Amygdala (tissue), 56 donors: ENCODE measurements around the gene PCDH17.

ENCODE experiments used
- DNase-seq, 56 donors: peaks; one replicate each; lab custom pipeline; 2025; lab: John Stamatoyannopoulos, UW

PCDH17 gene

DNA sequence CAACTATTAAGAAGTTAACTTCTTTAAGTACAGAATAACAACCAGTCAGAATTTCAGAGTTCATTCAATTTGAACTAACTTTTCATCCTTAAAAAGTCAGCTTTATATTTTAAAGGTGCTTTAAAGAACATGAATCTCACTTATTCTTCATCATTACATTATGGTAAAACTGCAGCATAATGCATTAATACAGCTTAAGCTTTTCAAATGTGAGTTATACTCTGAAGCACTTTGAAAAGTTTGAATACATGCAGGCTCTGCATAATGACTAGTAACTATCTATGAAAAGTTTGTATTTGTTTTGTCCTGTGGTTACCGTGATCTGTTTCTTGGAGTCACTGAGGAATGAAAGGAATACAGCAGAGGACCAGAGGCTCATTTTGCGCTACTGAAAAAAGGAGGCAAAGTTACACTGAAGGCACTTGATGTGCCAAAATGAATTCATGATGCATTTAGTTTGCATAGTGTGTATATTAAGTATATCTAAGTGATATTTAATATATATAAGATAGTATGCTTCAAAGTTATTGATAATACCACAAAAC is 4.1 kb downstream of the PCDH17 start:
- DNase-seq, result no peak

DNA sequence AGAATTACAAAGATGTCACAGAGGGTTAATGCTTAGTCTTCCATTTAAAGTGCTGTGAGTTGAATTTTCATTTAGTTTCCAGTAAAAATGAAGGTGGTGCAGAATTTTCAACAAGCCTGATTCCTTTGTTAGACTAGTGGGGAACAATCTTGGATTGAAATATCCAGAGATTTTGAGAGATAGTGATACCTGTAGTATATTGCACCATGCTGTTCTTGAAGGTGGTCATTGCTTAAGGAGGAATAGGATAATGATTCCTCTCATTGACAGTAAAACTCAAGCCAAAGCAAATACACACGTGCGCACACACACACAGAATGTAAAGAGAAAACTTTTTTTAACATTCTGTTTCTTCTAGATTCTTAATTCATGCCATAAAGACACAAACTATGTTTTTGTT is 5.3 kb downstream of the PCDH17 start:
- DNase-seq, result no peak

DNA sequence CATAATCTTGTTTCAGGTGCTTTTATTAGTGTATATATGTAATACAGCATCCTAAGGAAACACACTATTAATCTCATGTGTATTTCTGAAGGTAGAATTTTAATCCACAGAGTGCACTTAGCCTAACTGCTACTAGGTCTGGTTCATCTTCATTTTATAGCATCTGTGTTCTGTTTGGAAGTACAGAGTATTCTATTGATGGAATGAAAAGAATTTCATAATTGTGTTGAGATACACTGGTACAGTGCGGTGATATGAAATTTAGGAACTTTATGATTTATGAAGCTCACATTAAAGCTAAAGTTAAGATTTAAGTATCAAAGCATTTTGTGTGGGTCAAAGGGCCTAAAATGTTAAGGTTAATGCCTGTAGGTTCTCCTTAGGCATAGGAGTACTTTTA is 6.0 kb downstream of the PCDH17 start:
- DNase-seq, result no peak

DNA sequence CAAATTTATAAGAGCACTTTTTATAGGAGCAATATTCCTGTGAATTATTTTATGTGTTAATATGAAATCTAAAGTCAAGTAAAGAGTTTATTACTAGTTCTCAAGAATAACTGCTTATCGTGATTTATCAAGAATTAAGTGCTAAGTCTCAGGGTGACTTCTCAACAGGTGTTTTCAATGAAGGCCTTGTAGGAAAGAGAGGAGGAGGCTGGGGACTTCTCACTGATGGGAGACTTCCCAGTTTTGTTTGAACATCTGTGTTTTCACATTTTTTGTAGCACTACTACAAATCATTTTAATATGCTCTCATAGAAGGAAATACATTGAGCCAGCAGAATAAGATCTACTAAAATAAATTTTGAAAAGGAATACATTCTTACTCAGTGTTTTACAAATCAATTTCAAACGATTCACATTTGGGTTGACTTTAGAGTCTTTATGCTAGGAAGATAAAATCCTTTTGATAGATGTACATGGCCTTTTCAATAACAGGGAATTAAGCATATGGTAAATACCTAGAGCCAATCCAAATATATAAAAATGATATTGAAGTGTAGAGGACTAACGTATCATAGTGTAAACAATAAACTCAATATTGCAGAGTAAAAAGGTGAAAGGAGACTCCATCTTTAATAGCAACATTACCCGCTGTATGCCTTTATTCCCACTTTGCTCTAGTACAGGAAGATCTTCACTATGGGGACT is 6.8 kb downstream of the PCDH17 start:
- DNase-seq, result no peak

DNA sequence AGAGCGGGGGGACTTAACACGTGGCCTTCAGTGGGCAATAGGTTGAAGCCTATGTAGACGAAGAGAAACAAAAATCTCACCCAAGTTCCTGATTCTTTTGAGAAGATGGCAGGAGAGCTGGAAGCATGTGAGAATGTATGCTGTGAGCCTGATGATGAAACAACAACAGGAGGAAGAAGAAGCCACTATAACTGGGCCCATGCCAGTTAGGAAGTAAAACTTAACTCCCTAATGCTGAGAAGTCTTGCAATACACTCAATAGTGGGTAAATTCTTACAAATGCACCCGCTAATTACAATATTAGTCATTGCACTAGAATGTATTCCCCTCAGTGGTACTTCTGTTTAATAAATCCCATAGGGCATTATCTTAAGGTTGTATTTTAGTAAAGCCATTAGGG is 9.1 kb downstream of the PCDH17 start:
- no peak for DNase-seq

DNA sequence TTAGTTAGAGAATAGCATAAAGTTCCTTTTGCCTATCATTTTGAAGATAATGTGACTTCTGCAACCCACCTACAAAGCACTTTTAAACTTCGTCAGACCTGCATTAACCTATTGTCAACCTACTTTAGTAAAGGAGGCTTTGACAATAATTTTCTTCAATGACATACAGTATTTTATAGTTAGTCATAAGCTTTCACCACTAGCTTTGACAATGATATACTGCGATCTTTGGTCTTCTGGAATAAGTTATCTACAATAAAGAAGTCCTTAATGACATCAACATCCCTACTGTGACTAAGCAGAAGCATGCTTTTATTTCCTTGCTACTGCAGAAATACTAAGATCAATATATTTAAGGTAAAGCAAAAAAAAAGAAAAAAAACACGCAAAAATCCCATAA is 9.5 kb downstream of the PCDH17 start:
- DNase-seq, result no peak

DNA sequence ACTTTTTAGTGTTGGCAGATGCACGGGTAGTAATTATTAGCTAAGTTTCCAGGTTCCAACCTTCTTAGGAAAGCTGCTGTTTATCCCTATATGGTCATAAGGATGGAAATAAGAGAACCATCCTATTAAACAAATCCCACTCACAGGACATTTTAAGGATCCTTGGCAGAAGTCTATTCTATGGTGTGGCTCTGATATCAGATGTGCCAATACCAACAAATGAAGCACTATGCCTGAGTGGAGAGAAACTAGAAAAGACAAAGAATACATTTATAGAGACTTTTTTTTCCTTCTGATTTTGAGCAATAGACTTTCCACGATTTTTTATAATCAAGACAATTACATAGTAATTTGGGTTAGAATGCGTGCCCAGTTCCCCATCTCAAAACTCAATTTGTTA is 12.6 kb downstream of the PCDH17 start:
- no peak for DNase-seq

DNA sequence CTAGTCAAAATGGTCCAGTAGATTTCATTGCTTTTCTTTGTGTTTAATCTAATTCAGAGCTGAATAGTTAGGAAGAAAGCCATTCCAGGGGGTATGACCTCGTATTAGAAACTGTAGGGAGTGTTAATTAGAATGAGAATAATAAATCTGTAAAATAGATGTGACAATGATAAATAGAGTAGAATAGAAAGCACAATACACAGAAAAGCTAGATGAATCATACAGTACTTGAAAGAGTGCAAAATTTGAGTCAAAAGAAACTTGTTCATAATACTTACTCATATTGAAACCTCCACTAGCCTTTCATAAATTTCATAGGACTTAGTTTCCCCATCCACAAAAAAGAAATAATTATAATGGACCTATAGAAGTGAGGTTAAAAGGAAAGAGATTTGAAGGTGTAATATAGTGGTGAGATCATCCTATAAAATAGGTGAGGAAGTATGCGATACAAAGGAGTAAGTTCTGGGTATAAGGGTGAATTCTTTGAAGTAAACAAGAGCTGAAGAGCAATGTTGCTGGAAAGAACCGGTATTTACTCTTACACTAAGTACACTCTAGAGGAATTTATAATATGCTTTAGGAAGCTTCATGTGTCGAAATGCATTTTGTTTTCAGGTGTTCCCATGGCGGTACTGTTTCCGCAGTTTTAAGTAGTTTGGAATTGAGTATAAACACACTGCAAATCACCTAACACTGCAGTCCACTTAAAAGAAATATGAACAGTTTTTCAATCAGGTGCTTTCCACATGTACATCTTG is 21.9 kb downstream of the PCDH17 start:
- DNase-seq, result no peak

DNA sequence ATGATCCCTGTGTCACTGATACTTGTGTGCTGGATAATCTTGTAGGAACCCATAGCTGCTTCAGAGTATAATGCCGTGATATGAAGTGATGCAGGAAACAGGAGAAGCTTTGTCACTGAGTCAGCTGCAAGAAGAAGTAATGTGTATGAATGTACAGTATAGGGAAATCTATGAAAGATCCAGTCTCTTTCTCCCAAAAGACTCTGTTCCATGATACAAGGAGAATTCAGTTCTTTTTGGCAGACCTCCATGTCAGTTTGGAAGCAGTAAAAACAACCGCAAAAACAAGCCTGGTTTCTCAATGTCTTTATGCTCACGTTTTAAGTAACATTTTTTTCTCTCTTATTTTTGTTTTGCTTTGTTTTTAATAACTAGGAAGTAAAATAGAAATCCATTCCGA is 33.9 kb downstream of the PCDH17 start:
- DNase-seq, result peak in 1 of 56 donors; percentile 17

DNA sequence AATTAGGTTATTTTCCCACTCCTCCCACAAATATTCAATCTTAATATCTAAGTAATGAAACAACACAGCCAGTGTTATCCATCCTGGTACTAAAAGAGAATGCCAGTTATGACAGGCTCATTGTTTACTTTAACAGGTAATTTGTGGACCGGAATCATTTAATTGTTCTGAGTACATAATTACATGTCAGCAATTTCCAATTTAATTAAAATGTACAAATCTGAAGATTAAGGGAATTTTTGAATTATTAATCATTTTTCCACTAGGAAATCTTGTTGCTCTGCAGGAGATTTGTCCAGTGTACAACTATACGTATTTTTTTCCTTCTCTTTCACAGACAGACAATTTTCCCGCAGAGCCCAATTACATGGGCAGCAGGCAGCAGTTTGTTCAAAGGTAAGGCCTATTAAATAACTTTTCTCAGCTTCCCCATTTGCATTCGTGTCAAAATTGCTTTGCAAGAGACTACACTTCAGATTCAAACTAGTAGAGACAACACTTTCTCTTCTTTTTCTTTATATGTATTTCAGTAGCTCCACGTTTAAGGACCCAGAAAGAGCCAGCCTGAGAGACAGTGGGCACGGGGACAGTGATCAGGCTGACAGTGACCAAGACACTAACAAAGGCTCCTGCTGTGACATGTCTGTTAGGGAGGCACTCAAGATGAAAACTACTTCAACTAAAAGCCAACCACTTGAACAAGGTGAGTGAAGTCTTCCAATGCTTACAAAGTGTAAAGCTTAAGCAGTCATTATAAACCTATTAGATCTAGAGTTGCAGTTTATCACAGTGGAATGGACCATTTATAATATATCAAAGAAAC is 34.8 kb downstream of the PCDH17 start:
- DNase-seq, result peak in 2 of 56 donors; percentile 6 to 24

DNA sequence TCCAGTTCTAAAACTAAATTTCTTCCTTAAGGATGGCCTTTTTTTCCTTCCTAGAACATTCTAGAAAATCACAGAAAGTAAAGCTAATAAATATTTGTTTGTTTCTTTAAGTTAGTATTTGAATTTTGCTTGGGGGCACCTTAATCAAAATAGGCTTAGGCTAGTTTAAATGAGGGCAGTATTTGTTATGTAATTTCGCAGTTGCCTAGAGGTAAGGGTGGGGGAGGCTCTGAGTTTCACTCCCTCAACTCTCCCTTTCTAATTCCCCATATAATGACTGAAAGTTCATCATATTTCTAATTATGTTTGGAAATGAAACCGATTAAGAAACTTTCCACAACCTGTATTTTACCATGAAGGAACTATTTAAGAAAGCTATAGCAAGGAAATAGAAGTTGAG is 40.6 kb downstream of the PCDH17 start:
- DNase-seq, result no peak

DNA sequence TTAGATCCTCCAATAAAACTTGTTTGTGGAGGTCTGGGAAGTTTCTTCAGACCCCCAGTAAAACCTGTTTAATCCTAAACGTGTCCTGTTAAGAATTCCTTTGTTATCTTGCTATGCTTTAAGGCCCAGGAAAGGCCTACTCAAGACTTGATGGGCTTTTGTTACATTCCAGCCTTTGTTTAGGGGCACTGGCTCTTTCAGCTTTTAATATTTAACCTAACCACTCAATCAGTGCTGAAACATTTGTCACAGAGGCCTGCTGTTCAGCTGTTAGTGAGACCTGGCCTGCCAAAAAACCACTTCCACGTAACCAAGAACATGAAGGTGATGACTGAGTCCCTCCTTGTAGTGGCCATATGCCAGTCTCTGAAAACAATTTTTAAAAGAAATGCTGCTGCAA is 41.7 kb downstream of the PCDH17 start:
- DNase-seq, result no peak

DNA sequence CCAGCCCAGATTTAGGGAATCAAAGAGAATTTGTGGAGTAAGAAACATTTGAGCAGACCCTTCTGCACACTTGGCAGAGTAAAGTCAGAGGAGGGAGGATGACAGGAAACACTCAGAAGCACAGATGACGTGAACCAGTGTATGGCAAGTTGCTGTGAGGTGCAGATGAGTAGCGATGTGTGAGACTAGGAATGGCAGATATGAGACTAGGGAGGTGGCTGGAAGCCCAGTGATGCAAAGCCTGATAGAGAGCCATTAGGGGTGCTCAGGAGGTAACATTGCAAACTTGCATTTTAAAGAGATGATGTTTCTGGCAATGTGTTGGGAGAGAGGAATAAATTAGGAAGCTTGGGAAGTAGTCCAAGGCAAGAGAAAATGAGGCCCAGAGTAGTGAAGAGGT is 44.0 kb downstream of the PCDH17 start:
- no peak for DNase-seq

DNA sequence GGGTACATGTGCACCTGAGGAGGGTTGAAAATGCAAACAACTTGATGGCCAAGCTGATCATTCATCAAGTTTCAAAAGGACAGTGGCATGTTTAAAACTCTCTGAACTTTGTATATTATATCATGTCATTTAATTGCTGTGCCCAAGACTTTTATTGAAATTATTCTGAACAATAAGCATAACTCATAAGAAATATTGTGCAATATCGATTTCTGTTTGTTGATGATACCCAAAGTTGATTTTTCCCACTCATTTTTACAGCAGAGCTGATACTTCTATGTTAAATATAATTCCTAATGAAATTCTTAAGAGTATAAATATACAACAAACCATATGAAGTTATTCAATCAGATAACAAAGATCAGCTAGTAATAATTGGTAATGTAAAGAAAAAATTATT is 49.1 kb downstream of the PCDH17 start:
- no peak for DNase-seq

DNA sequence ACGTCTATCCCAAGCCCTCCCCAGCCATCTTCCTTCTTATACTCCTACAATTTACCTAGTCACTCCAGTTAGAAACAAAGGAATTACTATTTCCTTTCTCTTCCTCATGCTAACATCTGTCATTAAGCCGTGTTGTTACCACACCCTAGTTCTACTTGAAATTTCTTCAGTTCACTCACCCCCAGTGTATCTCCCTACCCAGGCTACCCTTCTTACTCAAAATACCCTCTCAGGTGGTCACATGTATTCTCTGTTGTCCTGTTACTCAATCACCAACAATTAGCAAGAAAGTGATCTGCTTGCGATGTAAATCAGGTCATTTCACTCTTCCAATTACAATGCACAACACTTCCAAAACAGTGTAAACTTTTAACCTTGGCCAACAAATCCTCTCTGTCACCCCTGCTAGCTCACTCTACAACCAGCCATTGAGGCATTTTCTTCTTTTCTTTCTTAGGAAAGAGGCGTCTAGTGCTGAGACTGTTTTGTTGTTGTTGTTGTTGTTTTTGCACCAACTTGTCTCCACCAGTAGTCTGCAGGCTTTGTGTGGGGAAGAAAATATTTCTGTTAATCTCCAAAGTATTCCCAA is 50.7 kb downstream of the PCDH17 start:
- no peak for DNase-seq

DNA sequence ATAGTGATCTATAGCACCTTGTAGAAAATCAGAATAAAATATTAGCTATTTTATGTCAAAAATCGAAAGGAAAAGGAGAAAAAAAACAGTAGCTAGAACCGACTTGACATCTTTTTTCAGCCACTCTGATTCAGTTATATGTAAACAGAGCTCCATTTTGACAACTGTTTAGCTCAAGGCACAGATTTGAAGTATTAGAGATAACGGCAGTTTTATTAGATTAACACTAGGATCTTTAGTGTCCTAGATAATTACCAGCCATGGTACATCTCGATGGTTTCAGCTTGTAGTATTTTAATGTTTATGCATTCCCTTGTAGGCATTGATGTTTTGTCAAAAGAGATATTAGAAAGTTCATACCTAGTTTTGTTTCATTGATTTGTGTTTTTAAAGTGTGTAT is 67.3 kb downstream of the PCDH17 start:
- DNase-seq, result no peak

DNA sequence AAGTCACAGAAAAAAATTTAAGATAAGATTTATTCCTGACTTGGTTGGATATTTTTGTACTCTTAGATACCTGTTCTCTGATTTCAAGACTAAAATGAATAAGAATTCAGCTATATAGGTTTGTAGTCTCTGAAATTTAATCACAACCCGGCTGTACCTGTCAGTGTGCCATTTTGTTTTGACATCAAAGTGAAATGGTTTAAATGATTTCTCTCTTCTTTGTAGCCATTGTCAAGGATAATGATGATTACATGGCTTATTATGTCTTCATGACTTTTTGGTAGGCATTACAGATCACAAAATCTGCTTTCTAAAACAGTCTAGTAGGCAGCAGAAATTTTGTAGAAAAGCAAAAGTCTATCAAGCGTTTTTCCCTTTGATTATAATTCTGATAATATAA is 72.5 kb downstream of the PCDH17 start:
- DNase-seq, result no peak

DNA sequence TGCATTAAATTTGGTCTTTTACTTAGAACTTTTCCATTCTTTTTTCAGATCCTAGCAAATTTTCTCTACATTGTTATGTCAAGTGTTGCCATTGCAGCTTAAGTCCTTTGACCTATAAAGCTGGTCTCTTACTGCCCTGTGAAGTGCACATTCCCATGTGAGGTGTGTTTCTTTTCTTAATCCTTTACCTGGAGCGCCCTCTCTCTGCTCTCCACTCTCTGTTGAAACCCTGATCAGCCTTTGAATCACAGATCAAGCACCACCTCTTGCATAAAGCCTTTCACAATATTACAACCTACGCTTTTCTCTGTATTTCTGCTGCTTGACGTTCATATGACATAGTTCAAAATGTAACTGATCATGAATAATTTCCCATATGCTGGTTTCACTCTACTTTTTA is 84.8 kb downstream of the PCDH17 start:
- DNase-seq, result no peak

DNA sequence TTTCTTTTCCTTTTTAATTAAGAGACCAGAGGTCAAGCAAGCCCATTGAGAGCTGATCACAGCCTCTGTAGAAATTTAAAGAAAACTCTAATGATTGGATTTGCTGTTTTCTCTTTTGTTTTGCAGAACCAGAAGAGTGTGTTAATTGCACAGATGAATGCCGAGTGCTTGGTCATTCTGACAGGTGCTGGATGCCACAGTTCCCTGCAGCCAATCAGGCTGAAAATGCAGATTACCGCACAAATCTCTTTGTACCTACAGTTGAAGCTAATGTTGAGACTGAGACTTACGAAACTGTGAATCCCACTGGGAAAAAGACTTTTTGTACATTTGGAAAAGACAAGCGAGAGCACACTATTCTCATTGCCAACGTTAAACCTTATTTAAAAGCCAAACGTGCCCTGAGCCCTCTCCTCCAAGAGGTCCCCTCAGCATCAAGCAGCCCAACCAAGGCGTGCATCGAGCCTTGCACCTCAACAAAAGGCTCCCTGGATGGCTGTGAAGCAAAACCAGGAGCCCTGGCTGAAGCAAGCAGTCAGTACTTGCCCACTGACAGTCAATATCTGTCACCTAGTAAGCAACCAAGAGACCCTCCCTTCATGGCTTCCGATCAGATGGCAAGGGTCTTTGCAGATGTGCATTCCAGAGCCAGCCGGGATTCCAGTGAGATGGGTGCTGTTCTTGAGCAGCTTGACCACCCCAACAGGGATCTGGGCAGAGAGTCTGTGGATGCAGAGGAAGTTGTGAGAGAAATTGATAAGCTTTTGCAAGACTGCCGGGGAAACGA is 93.1 kb downstream of the PCDH17 start:
- DNase-seq, result no peak

DNA sequence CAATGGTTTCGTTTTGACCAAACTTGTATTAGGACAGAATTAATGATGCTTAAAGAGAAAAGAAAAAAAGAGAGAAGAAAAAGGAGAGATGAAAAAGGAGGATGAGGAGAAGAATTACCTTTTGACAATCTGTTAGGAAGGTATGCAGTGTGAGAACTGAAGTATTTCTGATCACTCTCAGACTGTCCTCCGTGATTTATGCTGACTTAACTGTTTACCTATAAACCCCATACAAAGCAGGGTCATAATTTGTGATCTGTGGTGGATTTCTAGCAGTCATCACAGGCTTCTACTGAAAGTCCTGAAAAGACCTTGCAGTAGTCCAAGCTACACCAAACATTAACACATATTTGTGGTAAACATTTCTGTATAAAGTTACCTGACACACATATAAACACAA is 93.9 kb downstream of the PCDH17 start:
- no peak for DNase-seq
